Vagina (tissue), 2 donors: Measurements from ENCODE around the gene CRX.
"Not testable (repeated sequence)": the region's sequence is repeated elsewhere in the genome, so short reads cannot be mapped to it uniquely, and the experiment has no call there.

ENCODE experiments used
- POLR2A ChIP-seq, 2 donors: fragments of 450-650 bp; IDR thresholded peaks; one replicate each; pipeline ENCODE4 v1.6.1; 2017; ENCODE audit warnings: antibody characterized with exemption in 2 of 2, mild to moderate bottlenecking in 2 of 2, moderate library complexity in 2 of 2
- TF ChIP-seq, protein P1 (sequence below), 3 experiments: fragments of 450-650 bp in 2 of 3; fragments of 200-600 bp in 1 of 3; sonication (generic) in 1 of 3; IDR thresholded peaks; one replicate each; pipeline ENCODE4 v1.5.1; 2017 to 2019; ENCODE audit warnings: antibody characterized with exemption in 3 of 3, mild to moderate bottlenecking in 2 of 3, moderate library complexity in 2 of 3

DNA sequence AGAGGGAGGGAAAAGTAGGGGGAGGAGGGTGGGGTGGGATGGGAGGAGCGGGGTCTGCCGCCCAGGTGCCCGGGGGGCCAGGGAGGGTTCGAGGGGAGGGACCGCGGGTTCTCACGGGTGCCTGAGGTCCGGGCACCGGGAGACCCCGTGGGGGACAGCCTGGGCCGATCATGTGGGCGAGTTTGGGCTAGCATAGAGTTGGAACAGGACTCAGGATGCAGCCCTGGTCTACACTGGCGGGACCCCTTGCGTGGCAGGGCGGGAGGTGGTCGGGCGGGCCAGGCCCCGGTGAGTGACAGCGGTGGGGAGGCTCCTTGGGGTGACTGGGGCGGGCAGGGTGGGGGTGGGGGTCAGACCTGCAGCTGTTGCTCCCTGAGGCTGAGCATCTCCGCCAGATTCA lies 18.6 kb upstream of the CRX start:
- TF ChIP-seq, protein P1, sequence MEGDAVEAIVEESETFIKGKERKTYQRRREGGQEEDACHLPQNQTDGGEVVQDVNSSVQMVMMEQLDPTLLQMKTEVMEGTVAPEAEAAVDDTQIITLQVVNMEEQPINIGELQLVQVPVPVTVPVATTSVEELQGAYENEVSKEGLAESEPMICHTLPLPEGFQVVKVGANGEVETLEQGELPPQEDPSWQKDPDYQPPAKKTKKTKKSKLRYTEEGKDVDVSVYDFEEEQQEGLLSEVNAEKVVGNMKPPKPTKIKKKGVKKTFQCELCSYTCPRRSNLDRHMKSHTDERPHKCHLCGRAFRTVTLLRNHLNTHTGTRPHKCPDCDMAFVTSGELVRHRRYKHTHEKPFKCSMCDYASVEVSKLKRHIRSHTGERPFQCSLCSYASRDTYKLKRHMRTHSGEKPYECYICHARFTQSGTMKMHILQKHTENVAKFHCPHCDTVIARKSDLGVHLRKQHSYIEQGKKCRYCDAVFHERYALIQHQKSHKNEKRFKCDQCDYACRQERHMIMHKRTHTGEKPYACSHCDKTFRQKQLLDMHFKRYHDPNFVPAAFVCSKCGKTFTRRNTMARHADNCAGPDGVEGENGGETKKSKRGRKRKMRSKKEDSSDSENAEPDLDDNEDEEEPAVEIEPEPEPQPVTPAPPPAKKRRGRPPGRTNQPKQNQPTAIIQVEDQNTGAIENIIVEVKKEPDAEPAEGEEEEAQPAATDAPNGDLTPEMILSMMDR (IDR thresholded peaks at IDR 0.05) = not testable (repeated sequence)
- TF ChIP-seq POLR2A (IDR thresholded peaks at IDR 0.05) = not testable (repeated sequence)
